Activated CD4-positive, alpha-beta T cell treated with anti-CD3 and anti-CD28 coated beads, Interleukin-2, amount 10 ng/mL, durations not matched to agents 7 days and 5 days (primary cell): ENCODE measurements around the gene ATP5F1B. TPM values are rescaled to one million over a fixed set of nuclear protein-coding genes. Genes with fewer than 3 reads are reported as not detected.
A peak's percentile ranks its signal among the peaks of the same experiment; 100 is the strongest.

Experiments
- CTCF ChIA-PET: fragments of 350-600 bp; sonication (Branson Sonifier 250); formaldehyde crosslinking; loops from one replicate; lab custom pipeline; 2021; ENCODE audit warnings: antibody characterized with exemption; lab: Charles Lee
- POLR2A ChIA-PET: fragments of 350-600 bp; sonication (Branson Sonifier 250); formaldehyde crosslinking; loops from one replicate; lab custom pipeline; 2021; ENCODE audit warnings: antibody characterized with exemption; lab: Charles Lee
- DNase-seq: peaks from one replicate; pipeline ENCODE4 v3.0.0-alpha.2; 2020
- H3K27ac Mint-ChIP-seq: one replicate; pipeline ENCODE4 v1.8.0; 2021; ENCODE audit warnings: mild to moderate bottlenecking, moderate library complexity, mixed read lengths
- H3K27me3 Mint-ChIP-seq: one replicate; pipeline ENCODE4 v1.8.0; 2021; ENCODE audit warnings: mixed read lengths
- H3K36me3 Mint-ChIP-seq: one replicate; pipeline ENCODE4 v1.8.0; 2021; ENCODE audit warnings: low read depth, mixed read lengths
- H3K4me1 Mint-ChIP-seq: one replicate; pipeline ENCODE4 v1.8.0; 2021; ENCODE audit warnings: mixed read lengths
- H3K4me3 Mint-ChIP-seq: one replicate; pipeline ENCODE4 v1.8.0; 2021; ENCODE audit warnings: mild to moderate bottlenecking, moderate library complexity, mixed read lengths
- H3K9me3 Mint-ChIP-seq: one replicate; pipeline ENCODE4 v1.8.0; 2021; ENCODE audit warnings: mixed read lengths
- total RNA-seq, 2 experiments: library from RNA; stranded (reverse); gene quantifications; one replicate each; pipeline ENCODE4 v1.2.3, GENCODE V29; 2021

ATP5F1B gene
- total RNA-seq, 2 experiments from 2014 or later: 506 to 539 TPM

GRCh38 chr12:56601503-56601902 is 44.3 kb downstream of the ATP5F1B start:
- no peak overlapping the region for H3K4me3 Mint-ChIP-seq
- H3K27ac Mint-ChIP-seq: no peak overlapping the region
- no peaks in the 10 kb centered on the region for H3K9me3 Mint-ChIP-seq
- H3K4me1 Mint-ChIP-seq: no peaks in the 10 kb centered on the region
- H3K27me3 Mint-ChIP-seq: no peaks in the 10 kb centered on the region
- DNase-seq: peak; percentile 40
- ChIA-PET POLR2A (no interaction called here), CTCF (interaction anchor here (1.0 to 2.5 kb wide), 9 partner anchors 9 to 111 kb away, joined by 3 to 8 read pairs (median 5); no protein-coding TSS in a partner anchor)
- peaks cover 71% of the 10 kb centered on the region for H3K36me3 Mint-ChIP-seq

- Mint-ChIP-seq H3K27ac (no peak overlapping the region), H3K27me3 (no peaks in the 10 kb centered on the region), H3K9me3 (no peaks in the 10 kb centered on the region), H3K36me3 (peaks cover 70% of the 10 kb centered on the region), H3K4me1 (peaks cover under 1% of the 10 kb centered on the region), H3K4me3 (no peak overlapping the region)
- POLR2A ChIA-PET: interaction anchor here (0.5 kb wide), 1 partner anchor 37 kb away, joined by 6 read pairs; no protein-coding TSS in a partner anchor
- DNase-seq: no peak
- CTCF ChIA-PET: interaction anchor here (0.7 to 2.5 kb wide), 9 partner anchors 10 to 110 kb away, joined by 3 to 8 read pairs (median 3); partner anchors contain the start of gene PTGES3
Observed at GRCh38 chr12:56600753-56601152, 45.0 kb downstream of the ATP5F1B start.

- ChIA-PET CTCF (interaction anchor here (1.1 to 1.6 kb wide), 3 partner anchors 23 to 84 kb away, joined by 3 to 4 read pairs (median 3); no protein-coding TSS in a partner anchor), POLR2A (no interaction called here)
- Mint-ChIP-seq H3K27ac (no peak overlapping the region), H3K27me3 (no peaks in the 10 kb centered on the region), H3K9me3 (no peaks in the 10 kb centered on the region), H3K4me1 (peaks cover 2% of the 10 kb centered on the region), H3K4me3 (no peak overlapping the region), H3K36me3 (peaks cover 64% of the 10 kb centered on the region)
- no peak for DNase-seq
Observed at GRCh38 chr12:56599797-56600196, 46.0 kb downstream of the ATP5F1B start.

GRCh38 chr12:56599041-56599440 is 46.7 kb downstream of the ATP5F1B start:
- ChIA-PET POLR2A (no interaction called here), CTCF (interaction anchor here (1.1 to 1.2 kb wide), 2 partner anchors 24 to 36 kb away, joined by 3 read pairs; no protein-coding TSS in a partner anchor)
- peaks cover 57% of the 10 kb centered on the region for H3K36me3 Mint-ChIP-seq
- H3K27me3 Mint-ChIP-seq: no peaks in the 10 kb centered on the region
- no peaks in the 10 kb centered on the region for H3K9me3 Mint-ChIP-seq
- no peak overlapping the region for H3K4me3 Mint-ChIP-seq
- H3K4me1 Mint-ChIP-seq: peaks cover 2% of the 10 kb centered on the region
- DNase-seq: no peak
- H3K27ac Mint-ChIP-seq: no peak overlapping the region

GRCh38 chr12:56596815-56597214 is 49.0 kb downstream of the ATP5F1B start:
- no peak overlapping the region for H3K4me3 Mint-ChIP-seq
- DNase-seq: no peak
- H3K36me3 Mint-ChIP-seq: peaks cover 45% of the 10 kb centered on the region
- ChIA-PET POLR2A (interaction anchor here (0.5 kb wide), 1 partner anchor 14 kb away, joined by 3 read pairs; no protein-coding TSS in a partner anchor), CTCF (interaction anchor here (0.8 to 1.1 kb wide), 2 partner anchors 12 to 23 kb away, joined by 3 to 4 read pairs; no protein-coding TSS in a partner anchor)
- peaks cover 2% of the 10 kb centered on the region for H3K4me1 Mint-ChIP-seq
- H3K27ac Mint-ChIP-seq: no peak overlapping the region
- no peaks in the 10 kb centered on the region for H3K27me3 Mint-ChIP-seq
- H3K9me3 Mint-ChIP-seq: no peaks in the 10 kb centered on the region

GRCh38 chr12:56593909-56594621 is 51.7 kb downstream of the ATP5F1B start:
- Mint-ChIP-seq H3K4me1 (peaks cover 4% of the 10 kb centered on the region), H3K4me3 (no peak overlapping the region), H3K9me3 (no peaks in the 10 kb centered on the region), H3K27ac (no peak overlapping the region), H3K27me3 (no peaks in the 10 kb centered on the region), H3K36me3 (peaks cover 21% of the 10 kb centered on the region)
- DNase-seq: peak; percentile 70
- ChIA-PET POLR2A (no interaction called here), CTCF (interaction anchor here (0.6 to 2.6 kb wide), 11 partner anchors 9 to 911 kb away, joined by 3 to 11 read pairs (median 4); no protein-coding TSS in a partner anchor)

GRCh38 chr12:56591961-56592360 is 53.8 kb downstream of the ATP5F1B start:
- CTCF ChIA-PET: interaction anchor here (0.7 to 1.7 kb wide), 3 partner anchors 10 to 403 kb away, joined by 3 to 7 read pairs (median 7); partner anchors contain the start of gene SMARCC2
- peaks cover 9% of the 10 kb centered on the region for H3K36me3 Mint-ChIP-seq
- H3K4me1 Mint-ChIP-seq: peaks cover 4% of the 10 kb centered on the region
- POLR2A ChIA-PET: interaction anchor here (0.5 kb wide), 1 partner anchor 44 kb away, joined by 3 read pairs; no protein-coding TSS in a partner anchor
- no peaks in the 10 kb centered on the region for H3K27me3 Mint-ChIP-seq
- no peak for DNase-seq
- no peak overlapping the region for H3K4me3 Mint-ChIP-seq
- H3K27ac Mint-ChIP-seq: no peak overlapping the region
- H3K9me3 Mint-ChIP-seq: no peaks in the 10 kb centered on the region

- ChIA-PET POLR2A (no interaction called here), CTCF (interaction anchor here (0.6 to 1.7 kb wide), 4 partner anchors 11 to 89 kb away, joined by 3 to 7 read pairs (median 5); no protein-coding TSS in a partner anchor)
- Mint-ChIP-seq H3K27me3 (no peaks in the 10 kb centered on the region), H3K4me3 (no peak overlapping the region), H3K36me3 (peaks cover 4% of the 10 kb centered on the region), H3K4me1 (peaks cover 4% of the 10 kb centered on the region), H3K9me3 (no peaks in the 10 kb centered on the region), H3K27ac (no peak overlapping the region)
- DNase-seq: no peak
Observed at GRCh38 chr12:56591126-56591525, 54.7 kb downstream of the ATP5F1B start.

- H3K4me1 Mint-ChIP-seq: peaks cover 2% of the 10 kb centered on the region
- POLR2A ChIA-PET: no interaction called here
- H3K27me3 Mint-ChIP-seq: no peaks in the 10 kb centered on the region
- no peaks in the 10 kb centered on the region for H3K36me3 Mint-ChIP-seq
- CTCF ChIA-PET: interaction anchor here (0.6 to 1.7 kb wide), 6 partner anchors 9 to 88 kb away, joined by 3 to 7 read pairs (median 3); no protein-coding TSS in a partner anchor
- H3K9me3 Mint-ChIP-seq: no peaks in the 10 kb centered on the region
- H3K27ac Mint-ChIP-seq: no peak overlapping the region
- no peak overlapping the region for H3K4me3 Mint-ChIP-seq
- peak; percentile 36 for DNase-seq
Observed at GRCh38 chr12:56590237-56590830, 55.5 kb downstream of the ATP5F1B start.

GRCh38 chr12:56589783-56590182 is 56.0 kb downstream of the ATP5F1B start:
- no peak overlapping the region for H3K27ac Mint-ChIP-seq
- DNase-seq: no peak
- H3K27me3 Mint-ChIP-seq: no peaks in the 10 kb centered on the region
- CTCF ChIA-PET: interaction anchor here (0.6 to 1.3 kb wide), 5 partner anchors 9 to 110 kb away, joined by 3 read pairs; no protein-coding TSS in a partner anchor
- H3K4me1 Mint-ChIP-seq: peaks cover 2% of the 10 kb centered on the region
- POLR2A ChIA-PET: no interaction called here
- H3K36me3 Mint-ChIP-seq: no peaks in the 10 kb centered on the region
- no peaks in the 10 kb centered on the region for H3K9me3 Mint-ChIP-seq
- H3K4me3 Mint-ChIP-seq: no peak overlapping the region
